Pancreas (tissue), 10 donors: ENCODE data around the gene GNG10. TPM values are rescaled to one million over a fixed set of nuclear protein-coding genes. Genes with fewer than 3 reads are reported as not detected.

Experiments used
- ATAC-seq, 4 donors: fragments of 200-7000 bp; cut with Tn5 transposase; one replicate each; pipeline versions ENCODE4 v1.8.0 to v1.9.1; 2020; ENCODE audit warnings: mild to moderate bottlenecking in 4 of 4, moderate library complexity in 4 of 4
- DNase-seq, 6 donors: peaks; one replicate each; pipeline ENCODE4 v3.0.0-alpha.2; 2020
- FAIRE-seq: peaks from 2 replicates; lab custom pipeline; 2012; peaks lifted over from hg19 to GRCh38; lab: Jason Lieb, UNC
- H3K27ac ChIP-seq, 4 donors: fragments of 200-600 bp; sonication (generic); 1 replicate in 3 of 4; 2 replicates in 1 of 4; pipeline versions ENCODE4 v1.5.0 to v1.8.0; 2020
- H3K27me3 ChIP-seq, 4 donors: fragments of 200-600 bp; one replicate each; pipeline ENCODE4 v1.8.0; 2021
- H3K36me3 ChIP-seq, 3 donors: fragments of 200-600 bp; sonication (generic) in 1 of 3; one replicate each; pipeline versions ENCODE4 v1.5.0 to v1.8.0; 2020 to 2021
- H3K4me1 ChIP-seq, 3 donors: fragments of 200-600 bp; one replicate each; pipeline ENCODE4 v1.8.0; 2021
- H3K4me3 ChIP-seq, 4 donors: fragments of 200-600 bp; sonication (generic) in 2 of 4; one replicate each; pipeline versions ENCODE4 v1.5.0 to v1.8.0; 2020 to 2021
- H3K9me3 ChIP-seq, 4 donors: fragments of 200-600 bp; one replicate each; pipeline ENCODE4 v1.8.0; 2021
- CTCF ChIP-seq, 4 donors: fragments of 200-600 bp; sonication (generic) in 3 of 4; IDR thresholded peaks; one replicate each; pipeline versions ENCODE4 v1.5.0 to v1.8.0; 2021; ENCODE audit warnings: antibody characterized with exemption in 4 of 4
- WGBS, 2 donors: extraction: QIAGEN DNeasy Blood & Tissue Kit; methylation state at CpG; one replicate each; pipeline ENCODE4 v1.1.7; 2013; 5-methylcytosine and 5-hydroxymethylcytosine counted together
- intact Hi-C, 3 donors: fragments of 100-400 bp; cut with DNase I; formaldehyde crosslinking; loops; one replicate each; pipeline versions ENCODE4 v1.11.1 to v1.14.2; 2022
- polyA plus RNA-seq, 2 donors: library from polyadenylated mRNA; stranded (reverse); fragments of 200-250 nt; gene quantifications; one replicate each; pipeline ENCODE4 v1.2.3, GENCODE V29; 2013
- total RNA-seq, 6 donors: library from RNA; stranded (reverse); fragmentation: NEBNext Ultra II Directional in 4 of 6; extraction: Animal tissue kit (Norgen Biotek cat#: 25700) in 4 of 6; gene quantifications; one replicate each; pipeline versions ENCODE4 v1.2.1 to v1.2.4, GENCODE V29; 2021 to 2023
- donor health status: healthy with polysubstance abuse.
- donor health status: DM: no; HTN: no; CAD: no; lungs with moderate emphysema.
- donor health status: DM: no; HTN: no; CAD: no.
- donor health status: control.
- donor health status: control.
- donor health status: Bipolar disorder and iron deficiency.
- donor health status: DM: yes; HTN: yes; CAD: no.
- donor health status: DM: no; HTN: no; CAD: no.
- donor health status: DM: no; HTN: no; CAD: no.
- donor health status: DM: yes; HTN: yes; CAD: no.

Gene GNG10
- total and polyA plus RNA-seq, 8 donors, result 4.5 to 34.9 (median 12.9) TPM

- Histone ChIP-seq H3K4me1 (no peaks in the 10 kb centered on the region), H3K4me3 (no peak overlapping the region), H3K27me3 (no peaks in the 10 kb centered on the region), H3K27ac (no peak overlapping the region), H3K36me3 (no peaks in the 10 kb centered on the region), H3K9me3 (no peaks in the 10 kb centered on the region)
- FAIRE-seq, result no peak
- 75 to 82% methylated on average over 2 of the region's 2 CpGs for WGBS, 2 donors
- no peak for DNase-seq
- ATAC-seq, result no peak
- intact Hi-C loops, result no loop called here
- no peak for TF ChIP-seq CTCF (IDR thresholded peaks at IDR 0.05)
Measured at GRCh38 chr9:111704503-111704902, 43.1 kb downstream of the GNG10 start.

GRCh38 chr9:111711548-111711947 is 50.1 kb downstream of the GNG10 start:
- Histone ChIP-seq H3K36me3 (no peaks in the 10 kb centered on the region), H3K27ac (no peak overlapping the region), H3K27me3 (no peaks in the 10 kb centered on the region), H3K4me1 (no peaks in the 10 kb centered on the region), H3K4me3 (no peak overlapping the region), H3K9me3 (no peaks in the 10 kb centered on the region)
- ATAC-seq (no peak), FAIRE-seq (no peak), DNase-seq (no peak)
- intact Hi-C loops, result no loop called here
- 97% methylated on average over 3 of the region's 3 CpGs for WGBS, 2 donors
- TF ChIP-seq CTCF (IDR thresholded peaks at IDR 0.05), result no peak

DNA sequence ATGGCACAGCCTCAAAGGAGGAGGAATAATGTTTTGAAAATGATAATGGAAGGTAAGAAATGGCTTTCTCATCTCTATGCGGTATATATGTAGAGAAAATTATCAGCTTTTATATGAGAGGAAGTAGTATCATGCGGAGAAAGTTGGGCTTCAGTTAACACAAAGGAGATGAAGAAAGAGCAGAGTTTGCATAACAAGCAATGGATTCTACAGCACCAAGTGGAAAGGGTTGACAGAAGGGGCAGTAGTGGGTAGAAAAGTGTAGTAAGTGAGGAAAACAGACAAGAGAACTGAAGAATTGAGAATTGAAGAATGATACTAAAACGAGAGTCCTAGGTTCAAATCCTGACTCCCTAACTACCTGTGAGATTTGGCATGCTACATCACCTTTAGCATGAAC is 51.0 kb downstream of the GNG10 start:
- no peak for ATAC-seq
- Histone ChIP-seq H3K4me3 (no peak overlapping the region), H3K36me3 (no peaks in the 10 kb centered on the region), H3K27me3 (no peaks in the 10 kb centered on the region), H3K27ac (no peak overlapping the region), H3K4me1 (no peaks in the 10 kb centered on the region), H3K9me3 (no peaks in the 10 kb centered on the region)
- no peak for FAIRE-seq
- WGBS, 2 donors, result 80 to 84% methylated on average over 3 of the region's 3 CpGs
- intact Hi-C loops, result no loop called here
- TF ChIP-seq CTCF (IDR thresholded peaks at IDR 0.05), result no peak
- DNase-seq, result no peak

GRCh38 chr9:111715471-111715870 is 54.1 kb downstream of the GNG10 start:
- peaks cover 0 to 9% (median 3%) of the 10 kb centered on the region in 3 donors for H3K4me1 ChIP-seq
- DNase-seq (no peak), ATAC-seq (no peak), FAIRE-seq (no peak)
- H3K36me3 ChIP-seq, result no peaks in the 10 kb centered on the region
- H3K27ac ChIP-seq, result no peak overlapping the region
- no peaks in the 10 kb centered on the region for H3K27me3 ChIP-seq
- intact Hi-C loops, result no loop called here
- no peak overlapping the region for H3K4me3 ChIP-seq
- no peaks in the 10 kb centered on the region for H3K9me3 ChIP-seq
- TF ChIP-seq CTCF (IDR thresholded peaks at IDR 0.05), result no peak

DNA sequence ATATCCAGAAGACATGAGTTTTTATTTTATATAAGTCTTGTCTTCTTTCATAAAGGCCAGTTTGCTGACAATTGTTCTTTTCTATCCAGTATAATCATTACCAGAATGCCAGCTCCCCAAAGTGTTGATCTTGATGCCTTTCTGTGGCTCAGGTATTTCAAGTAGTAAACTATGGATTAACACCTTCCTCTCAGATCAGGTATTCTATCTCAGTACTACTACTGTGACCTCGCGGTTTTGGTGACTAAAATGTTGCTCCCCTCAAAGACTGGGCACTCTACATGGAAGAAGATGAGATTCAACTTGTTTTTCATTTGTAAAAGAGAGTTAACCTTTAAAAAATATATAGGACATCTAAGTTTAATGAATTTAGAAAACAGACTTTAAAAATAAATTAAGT is 58.1 kb downstream of the GNG10 start:
- WGBS, 2 donors, result 95 to 98% methylated on average over 2 of the region's 2 CpGs

More for the DNA sequence above, 58.1 kb downstream of the GNG10 start:
- H3K27ac ChIP-seq, result no peak overlapping the region
- H3K27me3 ChIP-seq, result no peaks in the 10 kb centered on the region
- intact Hi-C loops, result no loop called here
- DNase-seq, result no peak
- ATAC-seq, result no peak
- TF ChIP-seq CTCF (IDR thresholded peaks at IDR 0.05), result no peak
- H3K4me1 ChIP-seq, result peaks cover 0 to 9% (median 3%) of the 10 kb centered on the region in 3 donors
- no peak overlapping the region for H3K4me3 ChIP-seq
- no peaks in the 10 kb centered on the region for H3K36me3 ChIP-seq
- FAIRE-seq, result no peak
- no peaks in the 10 kb centered on the region for H3K9me3 ChIP-seq

Other genes starting within 250 kb of the GNG10 start
- gene ECPAS, start 177.2 kb upstream of the GNG10 start, total RNA-seq, result 10 to 100 TPM; 36.6 to 43.6 (median 40.3) TPM
- gene ECPAS, start 177.2 kb upstream of the GNG10 start, polyA plus RNA-seq, result 10 to 100 TPM; 12.2 to 18.3 TPM
- gene ZNF483, start 136.4 kb upstream of the GNG10 start, total RNA-seq, result 1 to 10 TPM; 2.6 to 8.0 (median 6.0) TPM
- 1 to 10 TPM; 1.1 to 2.0 TPM for gene ZNF483, start 136.4 kb upstream of the GNG10 start, polyA plus RNA-seq
- 10 to 100 TPM in 4 of 6 donors, 1 to 10 TPM in 2; 7.6 to 28.8 (median 14.6) TPM for gene PTGR1, start 62.0 kb upstream of the GNG10 start, total RNA-seq
- 10 to 100 TPM in 1 of 2 donors, 1 to 10 TPM in 1; 5.0 to 14.7 TPM for gene PTGR1, start 62.0 kb upstream of the GNG10 start, polyA plus RNA-seq
- gene DNAJC25, start 30.3 kb upstream of the GNG10 start, total RNA-seq, result 1 to 10 TPM; 2.2 to 4.1 (median 3.2) TPM
- gene DNAJC25, start 30.3 kb upstream of the GNG10 start, polyA plus RNA-seq, result 1 to 10 TPM; 4.0 to 6.7 TPM
- gene SHOC1, start 133.3 kb downstream of the GNG10 start, total RNA-seq, result under 1 TPM; 0.06 to 0.25 (median 0.09) TPM
- under 1 TPM in 1 of 2 donors, not detected in 1; 0.07 TPM for gene SHOC1, start 133.3 kb downstream of the GNG10 start, polyA plus RNA-seq
- gene UGCG, start 235.2 kb downstream of the GNG10 start, total RNA-seq, result 10 to 100 TPM in 5 of 6 donors, 1 to 10 TPM in 1; 9.4 to 29.9 (median 12.9) TPM
- 10 to 100 TPM; 14.3 to 14.8 TPM for gene UGCG, start 235.2 kb downstream of the GNG10 start, polyA plus RNA-seq